Neural cell (in vitro differentiated cells): ENCODE measurements around the gene IP6K1. TPM values are rescaled to one million over a fixed set of nuclear protein-coding genes. Genes with fewer than 3 reads are reported as not detected.

Experiments
- H2AFZ ChIP-seq: fragments of 200-600, 300-800 bp; sonication (generic), shearing (Covaris generic); 2 replicates; pipeline ENCODE4 v1.6.0; 2014; ENCODE audit warnings: low read depth, mild to moderate bottlenecking, antibody characterized with exemption, low read length, moderate library complexity
- H3F3A ChIP-seq: fragments of 200-600 bp; shearing (Covaris generic); 2 replicates; pipeline ENCODE4 v1.6.1; 2016; ENCODE audit warnings: mild to moderate bottlenecking, moderate library complexity, mixed read lengths, antibody characterized with exemption, low read length; ENCODE audit not compliant: insufficient read depth, poor library complexity, severe bottlenecking
- H3K27ac ChIP-seq: fragments of 200-600, 300-800 bp; sonication (generic), shearing (Covaris generic); 2 replicates; pipeline ENCODE4 v1.5.1; 2014; ENCODE audit warnings: mild to moderate bottlenecking, low read length, moderate library complexity
- H3K27me3 ChIP-seq: fragments of 300-800, 200-600 bp; sonication (generic), shearing (Covaris generic); 2 replicates; pipeline ENCODE4 v1.6.0; 2014; ENCODE audit warnings: mild to moderate bottlenecking, low read depth, low read length, moderate library complexity; ENCODE audit not compliant: insufficient read depth
- H3K36me3 ChIP-seq: fragments of 300-800, 200-600 bp; sonication (generic), shearing (Covaris generic); 2 replicates; pipeline ENCODE4 v1.5.1; 2014; ENCODE audit warnings: mild to moderate bottlenecking, antibody characterized with exemption, low read length, moderate library complexity; ENCODE audit not compliant: insufficient read depth
- H3K4me2 ChIP-seq: fragments of 300-800, 200-600 bp; sonication (generic), shearing (Covaris generic); 2 replicates; pipeline ENCODE4 v1.6.0; 2014; ENCODE audit warnings: mild to moderate bottlenecking, low read length
- H3K4me3 ChIP-seq: fragments of 300-800, 200-600 bp; sonication (generic), shearing (Covaris generic); 2 replicates; pipeline ENCODE4 v1.5.1; 2014; ENCODE audit warnings: mild to moderate bottlenecking, low read length, moderate library complexity
- H3K79me2 ChIP-seq: fragments of 200-600 bp; shearing (Covaris generic); replicated peaks from 2 replicates; pipeline ENCODE4 v1.6.0; 2014; ENCODE audit warnings: mild to moderate bottlenecking, low read length, moderate library complexity; ENCODE audit not compliant: insufficient read depth
- H3K9ac ChIP-seq: fragments of 300-800, 200-600 bp; sonication (generic), shearing (Covaris generic); 2 replicates; pipeline ENCODE4 v1.6.1; 2016; ENCODE audit warnings: mild to moderate bottlenecking, low read length, mixed read lengths
- H3K9me2 ChIP-seq: fragments of 200-600 bp; shearing (Covaris generic); 2 replicates; pipeline ENCODE4 v1.6.1; 2016; ENCODE audit warnings: mild to moderate bottlenecking, low read length, mixed read lengths; ENCODE audit not compliant: insufficient read depth
- H3K9me3 ChIP-seq: fragments of 200-600, 300-800 bp; sonication (generic), shearing (Covaris generic); 2 replicates; pipeline ENCODE4 v1.6.1; 2016; ENCODE audit warnings: mild to moderate bottlenecking, mixed run types, low read length, moderate library complexity, mixed read lengths
- H4K20me1 ChIP-seq: fragments of 200-600 bp; shearing (Covaris generic); 2 replicates; pipeline ENCODE4 v1.6.1; 2016; ENCODE audit warnings: mild to moderate bottlenecking, mixed run types; ENCODE audit not compliant: insufficient read depth
- EP300 ChIP-seq: fragments of 450-650 bp; conservative IDR thresholded peaks from 2 replicates; pipeline ENCODE4 v1.6.1; 2014; ENCODE audit warnings: antibody characterized with exemption, mild to moderate bottlenecking, moderate library complexity; ENCODE audit not compliant: poor library complexity, severe bottlenecking
- EZH2 ChIP-seq: fragments of 200-600, 300-800 bp; shearing (Covaris generic), sonication (generic); IDR thresholded peaks from 2 replicates; pipeline ENCODE4 v1.6.1; 2014; ENCODE audit warnings: antibody characterized with exemption, low read length, borderline replicate concordance, mild to moderate bottlenecking; ENCODE audit not compliant: insufficient read depth, poor library complexity, severe bottlenecking
- MXI1 ChIP-seq: fragments of 450-650 bp; conservative IDR thresholded peaks from 2 replicates; pipeline ENCODE4 v1.6.1; 2014; ENCODE audit warnings: antibody characterized with exemption, mild to moderate bottlenecking; ENCODE audit not compliant: poor library complexity, severe bottlenecking
- POLR2AphosphoS5 ChIP-seq: IDR thresholded peaks from 2 replicates; pipeline ENCODE4 v1.6.1; 2012
- RAD21 ChIP-seq: fragments of 450-650 bp; conservative IDR thresholded peaks from 2 replicates; pipeline ENCODE4 v1.6.1; 2014; ENCODE audit warnings: antibody characterized with exemption, mild to moderate bottlenecking, moderate library complexity
- SMC3 ChIP-seq: fragments of 450-650 bp; conservative IDR thresholded peaks from 2 replicates; pipeline ENCODE4 v1.6.1; 2014; ENCODE audit warnings: antibody characterized with exemption, mild to moderate bottlenecking, moderate library complexity; ENCODE audit not compliant: poor library complexity
- TAF1 ChIP-seq: IDR thresholded peaks from 2 replicates; pipeline ENCODE4 v1.6.1; 2012; ENCODE audit warnings: low read depth
- polyA plus RNA-seq: library from polyadenylated mRNA; depleted of rRNA; stranded (reverse); fragments of >200 nt; gene quantifications from 2 replicates; pipeline ENCODE4 v1.2.3, GENCODE V29; 2014
- TF ChIP-seq, protein P1 (sequence below): fragments of 450-650 bp; IDR thresholded peaks from 2 replicates; pipeline ENCODE4 v1.5.1; 2014; ENCODE audit warnings: antibody characterized with exemption, mild to moderate bottlenecking, moderate library complexity; ENCODE audit not compliant: poor library complexity, severe bottlenecking
- TF ChIP-seq, protein P2 (sequence below): IDR thresholded peaks from 2 replicates; pipeline ENCODE4 v1.6.1; 2012; ENCODE audit warnings: borderline replicate concordance

Gene IP6K1
- polyA plus RNA-seq, 1 donor from 2014 or later = 52.7 TPM

DNA sequence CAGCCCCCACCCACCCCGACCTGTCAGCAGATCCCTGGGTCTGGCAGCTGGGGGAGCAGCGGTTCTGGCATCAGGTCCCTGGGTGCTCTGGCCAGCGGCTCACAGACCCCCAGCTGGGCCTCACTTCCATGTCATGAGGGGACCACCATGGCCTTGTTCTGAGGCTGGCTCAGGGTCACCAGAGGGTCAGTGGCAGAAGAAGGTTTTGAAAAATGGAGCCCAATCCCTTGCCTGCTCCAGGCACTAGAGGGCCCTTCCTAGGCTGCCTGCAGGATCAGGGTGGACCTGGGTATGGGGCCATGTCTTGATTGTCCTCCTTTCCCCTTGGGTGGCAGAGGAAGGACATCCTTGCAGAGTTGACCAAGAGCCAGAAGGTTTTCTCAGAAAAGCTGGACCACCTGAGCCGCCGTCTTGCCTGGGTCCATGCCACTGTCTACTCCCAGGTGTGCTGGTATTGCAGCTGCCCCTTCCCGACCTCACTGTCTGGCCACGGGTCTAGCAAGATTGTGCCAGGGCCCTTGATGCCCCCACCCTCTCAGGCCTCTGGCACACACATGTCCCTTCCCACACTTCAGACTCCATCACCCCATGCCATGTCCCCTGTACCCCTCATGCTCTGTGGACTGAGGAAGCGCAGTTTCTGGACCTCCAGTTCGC lies 79.8 kb downstream of the IP6K1 start:
- H3K27me3 ChIP-seq = no peaks in the 10 kb centered on the region
- H3K27ac ChIP-seq = no peak overlapping the region
- H3K36me3 ChIP-seq = no peaks in the 10 kb centered on the region
- H3F3A ChIP-seq = no peaks in the 10 kb centered on the region
- H3K9ac ChIP-seq = no peak overlapping the region
- no peaks in the 10 kb centered on the region for H3K9me2 ChIP-seq
- no peak for TF ChIP-seq EZH2
- TF ChIP-seq, protein P1, sequence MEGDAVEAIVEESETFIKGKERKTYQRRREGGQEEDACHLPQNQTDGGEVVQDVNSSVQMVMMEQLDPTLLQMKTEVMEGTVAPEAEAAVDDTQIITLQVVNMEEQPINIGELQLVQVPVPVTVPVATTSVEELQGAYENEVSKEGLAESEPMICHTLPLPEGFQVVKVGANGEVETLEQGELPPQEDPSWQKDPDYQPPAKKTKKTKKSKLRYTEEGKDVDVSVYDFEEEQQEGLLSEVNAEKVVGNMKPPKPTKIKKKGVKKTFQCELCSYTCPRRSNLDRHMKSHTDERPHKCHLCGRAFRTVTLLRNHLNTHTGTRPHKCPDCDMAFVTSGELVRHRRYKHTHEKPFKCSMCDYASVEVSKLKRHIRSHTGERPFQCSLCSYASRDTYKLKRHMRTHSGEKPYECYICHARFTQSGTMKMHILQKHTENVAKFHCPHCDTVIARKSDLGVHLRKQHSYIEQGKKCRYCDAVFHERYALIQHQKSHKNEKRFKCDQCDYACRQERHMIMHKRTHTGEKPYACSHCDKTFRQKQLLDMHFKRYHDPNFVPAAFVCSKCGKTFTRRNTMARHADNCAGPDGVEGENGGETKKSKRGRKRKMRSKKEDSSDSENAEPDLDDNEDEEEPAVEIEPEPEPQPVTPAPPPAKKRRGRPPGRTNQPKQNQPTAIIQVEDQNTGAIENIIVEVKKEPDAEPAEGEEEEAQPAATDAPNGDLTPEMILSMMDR = no peak
- TF ChIP-seq, protein P2, sequence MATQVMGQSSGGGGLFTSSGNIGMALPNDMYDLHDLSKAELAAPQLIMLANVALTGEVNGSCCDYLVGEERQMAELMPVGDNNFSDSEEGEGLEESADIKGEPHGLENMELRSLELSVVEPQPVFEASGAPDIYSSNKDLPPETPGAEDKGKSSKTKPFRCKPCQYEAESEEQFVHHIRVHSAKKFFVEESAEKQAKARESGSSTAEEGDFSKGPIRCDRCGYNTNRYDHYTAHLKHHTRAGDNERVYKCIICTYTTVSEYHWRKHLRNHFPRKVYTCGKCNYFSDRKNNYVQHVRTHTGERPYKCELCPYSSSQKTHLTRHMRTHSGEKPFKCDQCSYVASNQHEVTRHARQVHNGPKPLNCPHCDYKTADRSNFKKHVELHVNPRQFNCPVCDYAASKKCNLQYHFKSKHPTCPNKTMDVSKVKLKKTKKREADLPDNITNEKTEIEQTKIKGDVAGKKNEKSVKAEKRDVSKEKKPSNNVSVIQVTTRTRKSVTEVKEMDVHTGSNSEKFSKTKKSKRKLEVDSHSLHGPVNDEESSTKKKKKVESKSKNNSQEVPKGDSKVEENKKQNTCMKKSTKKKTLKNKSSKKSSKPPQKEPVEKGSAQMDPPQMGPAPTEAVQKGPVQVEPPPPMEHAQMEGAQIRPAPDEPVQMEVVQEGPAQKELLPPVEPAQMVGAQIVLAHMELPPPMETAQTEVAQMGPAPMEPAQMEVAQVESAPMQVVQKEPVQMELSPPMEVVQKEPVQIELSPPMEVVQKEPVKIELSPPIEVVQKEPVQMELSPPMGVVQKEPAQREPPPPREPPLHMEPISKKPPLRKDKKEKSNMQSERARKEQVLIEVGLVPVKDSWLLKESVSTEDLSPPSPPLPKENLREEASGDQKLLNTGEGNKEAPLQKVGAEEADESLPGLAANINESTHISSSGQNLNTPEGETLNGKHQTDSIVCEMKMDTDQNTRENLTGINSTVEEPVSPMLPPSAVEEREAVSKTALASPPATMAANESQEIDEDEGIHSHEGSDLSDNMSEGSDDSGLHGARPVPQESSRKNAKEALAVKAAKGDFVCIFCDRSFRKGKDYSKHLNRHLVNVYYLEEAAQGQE = no peak
- no peak for TF ChIP-seq MXI1
- TF ChIP-seq SMC3 = no peak
- TF ChIP-seq POLR2AphosphoS5 = no peak
- TF ChIP-seq RAD21 = no peak
- no peak for TF ChIP-seq EP300
- no peaks in the 10 kb centered on the region for H4K20me1 ChIP-seq
- H2AFZ ChIP-seq = no peak overlapping the region
- H3K79me2 ChIP-seq = no peaks in the 10 kb centered on the region
- no peak overlapping the region for H3K4me3 ChIP-seq
- no peaks in the 10 kb centered on the region for H3K9me3 ChIP-seq
- no peak overlapping the region for H3K4me2 ChIP-seq

DNA sequence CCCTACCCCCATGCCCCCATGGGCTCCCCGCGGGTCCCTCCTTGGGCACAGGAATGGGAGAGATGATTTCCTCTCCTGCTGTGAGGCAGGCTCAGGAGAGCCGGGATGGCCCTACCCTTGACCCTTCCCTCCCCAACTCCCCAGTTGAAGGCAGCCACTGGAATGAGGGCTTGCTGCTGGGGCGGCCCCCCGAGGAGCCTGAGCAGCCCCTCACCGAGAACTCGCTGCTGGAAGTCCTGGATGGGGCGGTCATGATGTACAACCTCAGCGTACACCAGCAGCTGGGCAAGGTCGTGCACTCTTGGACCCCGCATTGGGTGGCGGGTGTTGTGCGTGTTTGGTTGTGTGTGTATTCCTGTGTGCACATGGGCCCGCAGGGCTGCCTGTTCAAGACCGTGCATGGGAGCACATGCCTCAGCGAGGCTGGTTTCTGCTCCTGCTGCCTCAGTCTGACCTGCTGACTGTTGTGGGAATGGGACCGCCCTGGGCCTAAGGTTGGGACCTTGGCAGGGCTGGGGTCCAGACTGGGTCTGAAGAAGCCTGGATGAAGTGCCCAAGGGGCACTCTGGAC lies 80.9 kb downstream of the IP6K1 start:
- no peak overlapping the region for H3K4me3 ChIP-seq
- no peaks in the 10 kb centered on the region for H4K20me1 ChIP-seq
- H3K27ac ChIP-seq = no peak overlapping the region
- no peaks in the 10 kb centered on the region for H3F3A ChIP-seq
- TF ChIP-seq POLR2AphosphoS5 (no peak), MXI1 (no peak), TAF1 (no peak), EZH2 (no peak), EP300 (no peak), RAD21 (no peak), SMC3 (no peak)
- TF ChIP-seq, protein P2 = no peak
- TF ChIP-seq, protein P1 = no peak
- H3K9me2 ChIP-seq = no peaks in the 10 kb centered on the region
- no peak overlapping the region for H2AFZ ChIP-seq
- no peaks in the 10 kb centered on the region for H3K27me3 ChIP-seq
- no peak overlapping the region for H3K4me2 ChIP-seq
- H3K9me3 ChIP-seq = no peaks in the 10 kb centered on the region
- no peaks in the 10 kb centered on the region for H3K79me2 ChIP-seq
- H3K36me3 ChIP-seq = no peaks in the 10 kb centered on the region
- H3K9ac ChIP-seq = no peak overlapping the region
